ENCODE results near the gene ETFB. TPM values are rescaled to one million over a fixed set of nuclear protein-coding genes. Genes with fewer than 3 reads are reported as not detected.

The ETFB gene
- total RNA-seq, 1 experiment from 2014 or later = 140 TPM

DNA sequence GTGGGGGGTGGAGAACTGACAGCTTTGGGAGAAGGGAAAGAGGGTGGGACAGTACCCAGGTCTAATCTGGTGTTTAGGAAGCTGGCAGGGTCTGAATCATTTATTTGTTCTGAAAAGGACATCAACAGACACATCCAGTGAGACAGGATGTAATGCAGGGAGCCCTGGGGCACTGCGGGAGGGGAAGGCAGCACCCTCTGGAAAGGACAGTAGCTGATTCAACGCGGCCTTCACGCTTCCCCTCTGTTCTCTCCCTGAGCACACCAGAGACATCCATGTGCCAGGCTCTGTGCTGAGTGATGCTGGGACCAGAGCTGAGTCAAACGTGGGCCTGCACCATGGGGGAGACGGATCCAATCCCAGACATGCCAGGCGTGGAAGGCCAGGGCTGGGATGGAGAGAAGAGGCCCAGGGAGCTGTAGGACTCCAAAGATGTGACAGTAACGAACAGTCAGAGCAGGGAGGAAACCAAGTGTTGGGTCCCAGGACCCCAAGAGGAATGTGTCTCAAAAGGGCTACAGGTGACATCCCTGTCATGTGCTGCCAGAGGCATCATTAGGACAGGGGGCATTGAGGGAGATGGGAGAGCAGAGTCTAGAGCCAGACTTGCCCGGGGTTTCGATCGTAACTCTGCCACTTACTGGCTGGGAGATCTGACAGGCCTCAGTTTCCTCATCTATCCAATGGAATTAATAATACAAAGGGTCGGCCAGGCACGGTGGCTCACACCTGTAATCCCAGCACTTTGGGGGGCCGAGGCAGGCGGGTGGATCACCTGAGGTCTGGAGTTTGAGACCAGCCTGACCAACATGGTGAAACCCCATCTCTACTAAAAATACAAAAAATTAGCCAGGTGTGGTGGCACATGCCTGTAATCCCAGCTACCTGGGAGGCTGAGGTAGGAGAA is 1.7 kb downstream of the ETFB start:
- CTCF ChIA-PET = interaction anchor here (0.8 kb wide), 1 partner anchor 25 kb away, joined by 4 read pairs; no protein-coding TSS in a partner anchor
- DNase-seq (ENCODE audit: low read depth, low spot score) = no peak
- no peak for TF ChIP-seq SIN3A (IDR thresholded peaks at IDR 0.05; ENCODE audit: low read depth)
- TF ChIP-seq SRF (IDR thresholded peaks at IDR 0.05; ENCODE audit: low read depth) = no peak
- no peak for TF ChIP-seq ZFX (IDR thresholded peaks at IDR 0.05)
- no peak for TF ChIP-seq EGR1 (IDR thresholded peaks at IDR 0.05; ENCODE audit: low read depth)
- TF ChIP-seq YY1 (IDR thresholded peaks at IDR 0.05; ENCODE audit: extremely low read depth, insufficient replicate concordance, low read depth, low read length) = no peak
- no peak for TF ChIP-seq RAD21 (IDR thresholded peaks at IDR 0.05; ENCODE audit: low read depth)
- no peak for TF ChIP-seq TCF7L2 (IDR thresholded peaks at IDR 0.05; ENCODE audit: borderline replicate concordance, extremely low read depth, insufficient read depth, insufficient read length)
- TF ChIP-seq SP1 (IDR thresholded peaks at IDR 0.05; ENCODE audit: low read depth) = no peak
- TF ChIP-seq, protein P1, sequence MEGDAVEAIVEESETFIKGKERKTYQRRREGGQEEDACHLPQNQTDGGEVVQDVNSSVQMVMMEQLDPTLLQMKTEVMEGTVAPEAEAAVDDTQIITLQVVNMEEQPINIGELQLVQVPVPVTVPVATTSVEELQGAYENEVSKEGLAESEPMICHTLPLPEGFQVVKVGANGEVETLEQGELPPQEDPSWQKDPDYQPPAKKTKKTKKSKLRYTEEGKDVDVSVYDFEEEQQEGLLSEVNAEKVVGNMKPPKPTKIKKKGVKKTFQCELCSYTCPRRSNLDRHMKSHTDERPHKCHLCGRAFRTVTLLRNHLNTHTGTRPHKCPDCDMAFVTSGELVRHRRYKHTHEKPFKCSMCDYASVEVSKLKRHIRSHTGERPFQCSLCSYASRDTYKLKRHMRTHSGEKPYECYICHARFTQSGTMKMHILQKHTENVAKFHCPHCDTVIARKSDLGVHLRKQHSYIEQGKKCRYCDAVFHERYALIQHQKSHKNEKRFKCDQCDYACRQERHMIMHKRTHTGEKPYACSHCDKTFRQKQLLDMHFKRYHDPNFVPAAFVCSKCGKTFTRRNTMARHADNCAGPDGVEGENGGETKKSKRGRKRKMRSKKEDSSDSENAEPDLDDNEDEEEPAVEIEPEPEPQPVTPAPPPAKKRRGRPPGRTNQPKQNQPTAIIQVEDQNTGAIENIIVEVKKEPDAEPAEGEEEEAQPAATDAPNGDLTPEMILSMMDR (IDR thresholded peaks at IDR 0.05 in 2 of 3, conservative IDR thresholded peaks at IDR 0.05 in 1 of 3; ENCODE audit: borderline replicate concordance in 1 of 3, insufficient read depth in 1 of 3, low read depth in 2 of 3, low read length in 2 of 3) = no peak
- TF ChIP-seq ZNF274 (IDR thresholded peaks at IDR 0.05; ENCODE audit: low read depth, low read length) = no peak
- no peak for TF ChIP-seq EZH2 (IDR thresholded peaks at IDR 0.05)
- TF ChIP-seq EZH2phosphoT487 (IDR thresholded peaks at IDR 0.05; ENCODE audit: borderline replicate concordance) = no peak
- TF ChIP-seq, protein P2, sequence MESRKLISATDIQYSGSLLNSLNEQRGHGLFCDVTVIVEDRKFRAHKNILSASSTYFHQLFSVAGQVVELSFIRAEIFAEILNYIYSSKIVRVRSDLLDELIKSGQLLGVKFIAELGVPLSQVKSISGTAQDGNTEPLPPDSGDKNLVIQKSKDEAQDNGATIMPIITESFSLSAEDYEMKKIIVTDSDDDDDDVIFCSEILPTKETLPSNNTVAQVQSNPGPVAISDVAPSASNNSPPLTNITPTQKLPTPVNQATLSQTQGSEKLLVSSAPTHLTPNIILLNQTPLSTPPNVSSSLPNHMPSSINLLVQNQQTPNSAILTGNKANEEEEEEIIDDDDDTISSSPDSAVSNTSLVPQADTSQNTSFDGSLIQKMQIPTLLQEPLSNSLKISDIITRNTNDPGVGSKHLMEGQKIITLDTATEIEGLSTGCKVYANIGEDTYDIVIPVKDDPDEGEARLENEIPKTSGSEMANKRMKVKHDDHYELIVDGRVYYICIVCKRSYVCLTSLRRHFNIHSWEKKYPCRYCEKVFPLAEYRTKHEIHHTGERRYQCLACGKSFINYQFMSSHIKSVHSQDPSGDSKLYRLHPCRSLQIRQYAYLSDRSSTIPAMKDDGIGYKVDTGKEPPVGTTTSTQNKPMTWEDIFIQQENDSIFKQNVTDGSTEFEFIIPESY (IDR thresholded peaks at IDR 0.05; ENCODE audit: extremely low read depth, insufficient replicate concordance, low read length) = no peak
- TF ChIP-seq, protein P3, sequence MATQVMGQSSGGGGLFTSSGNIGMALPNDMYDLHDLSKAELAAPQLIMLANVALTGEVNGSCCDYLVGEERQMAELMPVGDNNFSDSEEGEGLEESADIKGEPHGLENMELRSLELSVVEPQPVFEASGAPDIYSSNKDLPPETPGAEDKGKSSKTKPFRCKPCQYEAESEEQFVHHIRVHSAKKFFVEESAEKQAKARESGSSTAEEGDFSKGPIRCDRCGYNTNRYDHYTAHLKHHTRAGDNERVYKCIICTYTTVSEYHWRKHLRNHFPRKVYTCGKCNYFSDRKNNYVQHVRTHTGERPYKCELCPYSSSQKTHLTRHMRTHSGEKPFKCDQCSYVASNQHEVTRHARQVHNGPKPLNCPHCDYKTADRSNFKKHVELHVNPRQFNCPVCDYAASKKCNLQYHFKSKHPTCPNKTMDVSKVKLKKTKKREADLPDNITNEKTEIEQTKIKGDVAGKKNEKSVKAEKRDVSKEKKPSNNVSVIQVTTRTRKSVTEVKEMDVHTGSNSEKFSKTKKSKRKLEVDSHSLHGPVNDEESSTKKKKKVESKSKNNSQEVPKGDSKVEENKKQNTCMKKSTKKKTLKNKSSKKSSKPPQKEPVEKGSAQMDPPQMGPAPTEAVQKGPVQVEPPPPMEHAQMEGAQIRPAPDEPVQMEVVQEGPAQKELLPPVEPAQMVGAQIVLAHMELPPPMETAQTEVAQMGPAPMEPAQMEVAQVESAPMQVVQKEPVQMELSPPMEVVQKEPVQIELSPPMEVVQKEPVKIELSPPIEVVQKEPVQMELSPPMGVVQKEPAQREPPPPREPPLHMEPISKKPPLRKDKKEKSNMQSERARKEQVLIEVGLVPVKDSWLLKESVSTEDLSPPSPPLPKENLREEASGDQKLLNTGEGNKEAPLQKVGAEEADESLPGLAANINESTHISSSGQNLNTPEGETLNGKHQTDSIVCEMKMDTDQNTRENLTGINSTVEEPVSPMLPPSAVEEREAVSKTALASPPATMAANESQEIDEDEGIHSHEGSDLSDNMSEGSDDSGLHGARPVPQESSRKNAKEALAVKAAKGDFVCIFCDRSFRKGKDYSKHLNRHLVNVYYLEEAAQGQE (IDR thresholded peaks at IDR 0.05; ENCODE audit: low read depth) = no peak
- no peak for TF ChIP-seq CBX3 (IDR thresholded peaks at IDR 0.05; ENCODE audit: low read depth)
- TF ChIP-seq, protein P4, sequence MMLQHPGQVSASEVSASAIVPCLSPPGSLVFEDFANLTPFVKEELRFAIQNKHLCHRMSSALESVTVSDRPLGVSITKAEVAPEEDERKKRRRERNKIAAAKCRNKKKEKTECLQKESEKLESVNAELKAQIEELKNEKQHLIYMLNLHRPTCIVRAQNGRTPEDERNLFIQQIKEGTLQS (IDR thresholded peaks at IDR 0.05) = no peak
- no peak for TF ChIP-seq CEBPB (IDR thresholded peaks at IDR 0.05; ENCODE audit: low read depth)
- no peak for TF ChIP-seq ELF1 (IDR thresholded peaks at IDR 0.05; ENCODE audit: borderline replicate concordance, low read depth)

More for the DNA sequence above, 1.7 kb downstream of the ETFB start:
- BruUV-seq (replicated peaks) = no TSS peak
- Histone ChIP-seq H3K27me3 (ENCODE audit: insufficient read depth, low read length) (no peaks in the 10 kb centered on the region), H3K4me3 (replicated peaks in 1 of 2; ENCODE audit: low read depth in 1 of 2, low read length in 2 of 2) (no peak overlapping the region), H3K9me3 (ENCODE audit: control insufficient read depth in 1 of 2, insufficient read depth in 1 of 2, low read depth in 1 of 2, low read length in 2 of 2) (no peaks in the 10 kb centered on the region), H3K27ac (ENCODE audit: low read depth, low read length) (no peak overlapping the region; the same call in 1 of the 2 replicates), H4K20me1 (ENCODE audit: insufficient read depth) (no peaks in the 10 kb centered on the region), H3K9me2 (ENCODE audit: insufficient read depth) (no peaks in the 10 kb centered on the region), H3K36me3 (ENCODE audit: control insufficient read depth in 1 of 2, insufficient read depth in 2 of 2, low read length in 2 of 2) (no peaks in the 10 kb centered on the region), H3K79me2 (ENCODE audit: insufficient read depth, low read length) (peaks cover 54% of the 10 kb centered on the region), H3K4me2 (ENCODE audit: low read length) (peak overlapping the region; percentile 30), H3K4me1 (ENCODE audit: control insufficient read depth in 1 of 2, insufficient read depth in 2 of 2, low read length in 2 of 2) (peaks cover 42 to 67% of the 10 kb centered on the region in 2 experiments), H2AFZ (ENCODE audit: low read depth, low read length, poor library complexity, severe bottlenecking) (no peak overlapping the region), H3K9ac (ENCODE audit: low read length) (peak overlapping the region; percentile 53; the same call in 1 of the 2 replicates)
- no peak for ATAC-seq
- RAD21 ChIA-PET (ENCODE audit: low non-redundant PET in 1 of 2, low total read pairs in 2 of 2, uncharacterized antibody in 2 of 2, unreplicated experiment in 2 of 2) = interaction anchor here in 1 of 2 experiments (0.5 kb wide), 1 partner anchor 16 kb away, joined by 4 read pairs; no protein-coding TSS in a partner anchor
- POLR2A ChIA-PET = interaction anchor here (1.2 kb wide), 1 partner anchor 25 kb away, joined by 3 read pairs; no protein-coding TSS in a partner anchor
- intact Hi-C loops (cut with micrococcal nuclease) = no loop called here

Data from HCT116 (cell line).